Adrenal gland (tissue), 12 donors: ENCODE results near the gene INSRR. TPM values are rescaled to one million over a fixed set of nuclear protein-coding genes. Genes with fewer than 3 reads are reported as not detected.

ENCODE experiments used
- DNase-seq, 7 donors: peaks; one replicate each; pipeline ENCODE4 v3.0.0-alpha.2; 2019 to 2020
- H3K27ac ChIP-seq, 5 donors: fragments of 200-600 bp; sonication (generic) in 4 of 5; 1 replicate in 3 of 5; 2 replicates in 2 of 5; pipeline versions ENCODE4 v1.5.1 to v1.8.0; 2016 to 2020; ENCODE audit warnings: mild to moderate bottlenecking in 1 of 5
- H3K27me3 ChIP-seq: fragments of 200-600 bp; 2 replicates; pipeline ENCODE4 v1.8.0; 2021
- H3K36me3 ChIP-seq, 2 donors: fragments of 200-600 bp; replicated peaks in 1 of 2; 1 replicate in 1 of 2; 2 replicates in 1 of 2; pipeline versions ENCODE4 v1.5.1 to v1.8.0; 2018 to 2022
- H3K4me1 ChIP-seq, 2 donors: fragments of 200-600 bp; replicated peaks in 1 of 2; 1 replicate in 1 of 2; 2 replicates in 1 of 2; pipeline versions ENCODE4 v1.5.1 to v1.8.0; 2018 to 2021
- H3K4me3 ChIP-seq, 4 donors: fragments of 200-600 bp; sonication (generic) in 3 of 4; one replicate each; pipeline ENCODE4 v1.5.1; 2016 to 2018
- H3K9me3 ChIP-seq, 3 donors: fragments of 200-600 bp; sonication (generic) in 1 of 3; replicated peaks in 1 of 3; 1 replicate in 2 of 3; 2 replicates in 1 of 3; pipeline versions ENCODE4 v1.5.1 to v1.8.0; 2016 to 2021
- CTCF ChIP-seq, 6 experiments: fragments of 450-650 bp in 4 of 6; fragments of 200-600 bp in 2 of 6; sonication (generic) in 1 of 6; IDR thresholded peaks; 1 replicate in 5 of 6; 2 replicates in 1 of 6; pipeline versions ENCODE4 v1.5.1 to v1.8.0; 2016 to 2021; ENCODE audit warnings: antibody characterized with exemption in 6 of 6, mild to moderate bottlenecking in 2 of 6, moderate library complexity in 1 of 6
- POLR2A ChIP-seq, 2 donors: fragments of 450-650 bp; IDR thresholded peaks; one replicate each; pipeline ENCODE4 v1.6.1; 2017; ENCODE audit warnings: antibody characterized with exemption in 2 of 2, mild to moderate bottlenecking in 2 of 2, moderate library complexity in 1 of 2
- WGBS, 4 donors: extraction: QIAGEN DNeasy Blood & Tissue Kit in 2 of 4; methylation state at CpG; one replicate each; pipeline versions ENCODE4 v1.1.5 to v1.1.7; 2013 to 2017; 5-methylcytosine and 5-hydroxymethylcytosine counted together
- intact Hi-C, 2 donors: fragments of 100-400 bp; cut with DNase I; formaldehyde crosslinking; loops; one replicate each; pipeline versions ENCODE4 v1.14.1 to v1.15.0; 2022 to 2023
- polyA plus RNA-seq, 3 donors: library from polyadenylated mRNA; stranded (reverse); fragments of 200-250 nt in 2 of 3; fragments of 350-450 nt in 1 of 3; fragmentation: Illumina TruSeq in 1 of 3; extraction: RNeasy Lipid Tissue Mini Kit (QIAGEN cat#74804) in 1 of 3; gene quantifications; one replicate each; pipeline ENCODE4 v1.2.3, GENCODE V29; 2013 to 2014
- total RNA-seq, 9 donors: library from RNA; depleted of rRNA in 4 of 9; stranded (reverse); fragments of >200 nt in 4 of 9; fragments of 120-200 nt in 1 of 9; fragmentation: NEBNext Ultra II Directional in 1 of 9; extraction: Animal tissue kit (Norgen Biotek cat#: 25700) in 1 of 9; gene quantifications; one replicate each; pipeline versions ENCODE4 v1.1.0 to v1.2.4, GENCODE V29; 2013 to 2023
- donor health status: healthy with polysubstance abuse.
- donor health status: Bipolar disorder and iron deficiency.
- donor health status: DM: yes; HTN: yes; CAD: no.
- donor health status: DM: no; HTN: no; CAD: no.
- donor health status: DM: no; HTN: no; CAD: no.
- donor health status: DM: yes; HTN: yes; CAD: no.

The INSRR gene
- total and polyA plus RNA-seq, 12 donors, result 0.04 to 8.7 (median 0.35) TPM; not detected in 2

GRCh38 chr1:156797212-156797871 is 61.6 kb downstream of the INSRR start:
- H3K36me3 ChIP-seq, result peaks cover 0 to 95% of the 10 kb centered on the region in 2 donors
- WGBS, 4 donors, result 39 to 50% (median 43%) methylated on average over 4 of the region's 4 CpGs
- no peaks in the 10 kb centered on the region for H3K9me3 ChIP-seq
- peaks cover 3 to 16% of the 10 kb centered on the region in 2 donors for H3K4me1 ChIP-seq
- DNase-seq, result peak in 6 of 7 donors; percentile 46 to 81 (median 54)
- peak overlapping the region in 1 of 5 donors; percentile 55 for H3K27ac ChIP-seq
- TF ChIP-seq POLR2A (IDR thresholded peaks at IDR 0.05), result no peak
- TF ChIP-seq CTCF (IDR thresholded peaks at IDR 0.05), result peak; percentile 55 to 77 (median 62)
- H3K4me3 ChIP-seq, result no peak overlapping the region
- intact Hi-C loops, result no loop called here
- no peaks in the 10 kb centered on the region for H3K27me3 ChIP-seq

GRCh38 chr1:156796340-156797097 is 62.4 kb downstream of the INSRR start:
- Histone ChIP-seq H3K4me1 (peaks cover 3 to 10% of the 10 kb centered on the region in 2 donors), H3K4me3 (no peak overlapping the region), H3K27ac (peak overlapping the region in 2 of 5 donors; percentile 51 to 55), H3K9me3 (no peaks in the 10 kb centered on the region), H3K27me3 (no peaks in the 10 kb centered on the region), H3K36me3 (peaks cover 0 to 100% of the 10 kb centered on the region in 2 donors)
- 67 to 76% (median 75%) methylated on average over 7 to 8 of the region's 8 CpGs for WGBS, 4 donors
- peak in 1 of 7 donors; percentile 46 for DNase-seq
- no peak for TF ChIP-seq POLR2A (IDR thresholded peaks at IDR 0.05)
- no peak for TF ChIP-seq CTCF (IDR thresholded peaks at IDR 0.05)
- intact Hi-C loops, result no loop called here

GRCh38 chr1:156795787-156796186 is 63.1 kb downstream of the INSRR start:
- TF ChIP-seq POLR2A (IDR thresholded peaks at IDR 0.05), result no peak
- no peak for TF ChIP-seq CTCF (IDR thresholded peaks at IDR 0.05)
- Histone ChIP-seq H3K4me3 (no peak overlapping the region), H3K27ac (peak overlapping the region in 2 of 5 donors; percentile 51 to 55), H3K27me3 (no peaks in the 10 kb centered on the region), H3K4me1 (peaks cover 3 to 10% of the 10 kb centered on the region in 2 donors), H3K36me3 (peaks cover 0 to 100% of the 10 kb centered on the region in 2 donors), H3K9me3 (no peaks in the 10 kb centered on the region)
- intact Hi-C loops, result no loop called here
- 25 to 35% (median 32%) methylated on average over 7 of the region's 7 CpGs for WGBS, 4 donors
- peak in 6 of 7 donors; percentile 55 to 78 (median 64) for DNase-seq

- no peak for TF ChIP-seq CTCF (IDR thresholded peaks at IDR 0.05)
- TF ChIP-seq POLR2A (IDR thresholded peaks at IDR 0.05), result no peak
- 73 to 79% (median 74%) methylated on average over 5 of the region's 5 CpGs for WGBS, 4 donors
- Histone ChIP-seq H3K4me3 (no peak overlapping the region), H3K9me3 (no peaks in the 10 kb centered on the region), H3K27ac (peak overlapping the region in 2 of 5 donors; percentile 51 to 55), H3K27me3 (no peaks in the 10 kb centered on the region), H3K4me1 (peaks cover 3 to 10% of the 10 kb centered on the region in 2 donors), H3K36me3 (peaks cover 0 to 97% of the 10 kb centered on the region in 2 donors)
- DNase-seq, result peak in 1 of 7 donors; percentile 50
- intact Hi-C loops, result no loop called here
These were observed 63.6 kb downstream of the INSRR start for GRCh38 chr1:156795374-156795733.
